ENCODE measurements around the gene ENDOV. TPM values are rescaled to one million over a fixed set of nuclear protein-coding genes. Genes with fewer than 3 reads are reported as not detected.

ENDOV gene
- total RNA-seq, 1 donor from 2014 or later: 22.8 TPM

- H3K4me1 Mint-ChIP-seq (ENCODE audit: low read depth): no peaks in the 10 kb centered on the region
- peaks cover 10% of the 10 kb centered on the region for H3K36me3 Mint-ChIP-seq (ENCODE audit: low read depth)
- no peak for DNase-seq (ENCODE audit: low spot score)
- H3K27me3 Mint-ChIP-seq (ENCODE audit: low read depth): peaks cover 11% of the 10 kb centered on the region
- TF ChIP-seq, protein P1, sequence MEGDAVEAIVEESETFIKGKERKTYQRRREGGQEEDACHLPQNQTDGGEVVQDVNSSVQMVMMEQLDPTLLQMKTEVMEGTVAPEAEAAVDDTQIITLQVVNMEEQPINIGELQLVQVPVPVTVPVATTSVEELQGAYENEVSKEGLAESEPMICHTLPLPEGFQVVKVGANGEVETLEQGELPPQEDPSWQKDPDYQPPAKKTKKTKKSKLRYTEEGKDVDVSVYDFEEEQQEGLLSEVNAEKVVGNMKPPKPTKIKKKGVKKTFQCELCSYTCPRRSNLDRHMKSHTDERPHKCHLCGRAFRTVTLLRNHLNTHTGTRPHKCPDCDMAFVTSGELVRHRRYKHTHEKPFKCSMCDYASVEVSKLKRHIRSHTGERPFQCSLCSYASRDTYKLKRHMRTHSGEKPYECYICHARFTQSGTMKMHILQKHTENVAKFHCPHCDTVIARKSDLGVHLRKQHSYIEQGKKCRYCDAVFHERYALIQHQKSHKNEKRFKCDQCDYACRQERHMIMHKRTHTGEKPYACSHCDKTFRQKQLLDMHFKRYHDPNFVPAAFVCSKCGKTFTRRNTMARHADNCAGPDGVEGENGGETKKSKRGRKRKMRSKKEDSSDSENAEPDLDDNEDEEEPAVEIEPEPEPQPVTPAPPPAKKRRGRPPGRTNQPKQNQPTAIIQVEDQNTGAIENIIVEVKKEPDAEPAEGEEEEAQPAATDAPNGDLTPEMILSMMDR (IDR thresholded peaks at IDR 0.05): no peak
- no peak overlapping the region for H3K27ac Mint-ChIP-seq (ENCODE audit: unreplicated experiment)
- no peaks in the 10 kb centered on the region for H3K9me3 Mint-ChIP-seq (ENCODE audit: low read depth)
- H3K4me3 Mint-ChIP-seq (ENCODE audit: unreplicated experiment): no peak overlapping the region
Observed at GRCh38 chr17:80438806-80439205, 23.8 kb downstream of the ENDOV start.

- TF ChIP-seq, protein P1 (IDR thresholded peaks at IDR 0.05): no peak
- Mint-ChIP-seq H3K27ac (ENCODE audit: unreplicated experiment) (no peak overlapping the region), H3K9me3 (ENCODE audit: low read depth) (no peaks in the 10 kb centered on the region), H3K4me1 (ENCODE audit: low read depth) (no peaks in the 10 kb centered on the region), H3K27me3 (ENCODE audit: low read depth) (peaks cover 11% of the 10 kb centered on the region), H3K36me3 (ENCODE audit: low read depth) (peaks cover 10% of the 10 kb centered on the region), H3K4me3 (ENCODE audit: unreplicated experiment) (no peak overlapping the region)
- no peak for DNase-seq (ENCODE audit: low spot score)
Observed at GRCh38 chr17:80439499-80439898, 24.5 kb downstream of the ENDOV start.

- no peak overlapping the region for H3K27ac Mint-ChIP-seq (ENCODE audit: unreplicated experiment)
- DNase-seq (ENCODE audit: low spot score): no peak
- H3K36me3 Mint-ChIP-seq (ENCODE audit: low read depth): peaks cover 7% of the 10 kb centered on the region
- H3K27me3 Mint-ChIP-seq (ENCODE audit: low read depth): peaks cover 11% of the 10 kb centered on the region
- H3K4me1 Mint-ChIP-seq (ENCODE audit: low read depth): no peaks in the 10 kb centered on the region
- TF ChIP-seq, protein P1 (IDR thresholded peaks at IDR 0.05): peak; percentile 37
- no peaks in the 10 kb centered on the region for H3K9me3 Mint-ChIP-seq (ENCODE audit: low read depth)
- H3K4me3 Mint-ChIP-seq (ENCODE audit: unreplicated experiment): no peak overlapping the region
Observed at GRCh38 chr17:80441133-80441578, 26.2 kb downstream of the ENDOV start.

- H3K27ac Mint-ChIP-seq (ENCODE audit: unreplicated experiment): no peak overlapping the region
- peaks cover 11% of the 10 kb centered on the region for H3K27me3 Mint-ChIP-seq (ENCODE audit: low read depth)
- TF ChIP-seq, protein P1 (IDR thresholded peaks at IDR 0.05): no peak
- no peaks in the 10 kb centered on the region for H3K9me3 Mint-ChIP-seq (ENCODE audit: low read depth)
- H3K4me1 Mint-ChIP-seq (ENCODE audit: low read depth): no peaks in the 10 kb centered on the region
- H3K36me3 Mint-ChIP-seq (ENCODE audit: low read depth): peaks cover 3% of the 10 kb centered on the region
- DNase-seq (ENCODE audit: low spot score): no peak
- H3K4me3 Mint-ChIP-seq (ENCODE audit: unreplicated experiment): no peak overlapping the region
Observed at GRCh38 chr17:80441598-80442322, 26.8 kb downstream of the ENDOV start.

DNA sequence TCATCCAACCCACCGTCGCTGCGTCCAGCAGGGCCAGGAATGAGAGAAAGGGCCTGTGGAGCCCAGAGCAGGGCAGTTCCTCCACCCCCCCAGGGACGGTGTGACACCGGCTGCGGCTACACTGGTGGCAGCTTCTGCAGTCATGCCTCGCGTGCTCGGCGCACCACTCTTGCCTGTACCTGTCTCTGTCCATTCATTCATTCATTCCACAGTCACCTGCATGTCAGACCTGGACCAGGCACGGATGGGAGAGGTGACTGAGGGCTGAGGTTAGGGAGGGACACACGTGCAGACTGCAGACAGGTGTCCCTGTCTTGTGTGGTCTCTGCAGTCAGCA, 27.3 kb downstream of the ENDOV start:
- Mint-ChIP-seq H3K9me3 (ENCODE audit: low read depth) (no peaks in the 10 kb centered on the region), H3K4me3 (ENCODE audit: unreplicated experiment) (no peak overlapping the region), H3K27ac (ENCODE audit: unreplicated experiment) (no peak overlapping the region), H3K4me1 (ENCODE audit: low read depth) (no peaks in the 10 kb centered on the region), H3K27me3 (ENCODE audit: low read depth) (peaks cover 11% of the 10 kb centered on the region), H3K36me3 (ENCODE audit: low read depth) (peaks cover 3% of the 10 kb centered on the region)
- TF ChIP-seq, protein P1 (IDR thresholded peaks at IDR 0.05): no peak
- DNase-seq (ENCODE audit: low spot score): no peak
